Stimulated activated CD4-positive, alpha-beta T cell treated with anti-CD3 and anti-CD28 coated beads, Interleukin-2, amount 100 ng/mL, for 24 hours (primary cell): ENCODE data around the gene OPA1.

Experiments used
- DNase-seq, 2 donors: peaks; one replicate each; pipeline ENCODE4 v3.0.0-alpha.2; 2020

The OPA1 gene

DNA sequence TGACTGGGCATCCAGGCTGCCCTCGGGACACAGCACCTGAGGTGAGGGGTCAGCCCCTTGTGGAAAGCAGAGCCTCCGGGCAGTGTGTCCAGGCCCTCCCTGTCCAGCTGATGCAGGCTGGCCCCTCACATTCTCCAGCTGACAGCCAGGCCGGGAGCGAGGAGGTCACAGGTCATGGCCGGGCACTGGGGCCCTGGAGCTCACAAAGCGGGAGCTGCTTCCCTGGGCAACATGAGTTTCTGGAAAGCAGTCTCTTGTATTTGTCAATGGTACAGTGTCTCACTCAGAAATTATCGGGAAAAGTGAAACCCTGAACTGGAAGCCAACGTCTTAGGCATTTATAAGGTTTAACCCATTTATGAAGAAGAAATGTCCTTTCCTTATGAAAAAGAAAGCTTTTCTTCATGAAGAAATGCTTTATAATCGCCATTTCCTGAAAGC is 118.5 kb downstream of the OPA1 start:
- DNase-seq = no peak

DNA sequence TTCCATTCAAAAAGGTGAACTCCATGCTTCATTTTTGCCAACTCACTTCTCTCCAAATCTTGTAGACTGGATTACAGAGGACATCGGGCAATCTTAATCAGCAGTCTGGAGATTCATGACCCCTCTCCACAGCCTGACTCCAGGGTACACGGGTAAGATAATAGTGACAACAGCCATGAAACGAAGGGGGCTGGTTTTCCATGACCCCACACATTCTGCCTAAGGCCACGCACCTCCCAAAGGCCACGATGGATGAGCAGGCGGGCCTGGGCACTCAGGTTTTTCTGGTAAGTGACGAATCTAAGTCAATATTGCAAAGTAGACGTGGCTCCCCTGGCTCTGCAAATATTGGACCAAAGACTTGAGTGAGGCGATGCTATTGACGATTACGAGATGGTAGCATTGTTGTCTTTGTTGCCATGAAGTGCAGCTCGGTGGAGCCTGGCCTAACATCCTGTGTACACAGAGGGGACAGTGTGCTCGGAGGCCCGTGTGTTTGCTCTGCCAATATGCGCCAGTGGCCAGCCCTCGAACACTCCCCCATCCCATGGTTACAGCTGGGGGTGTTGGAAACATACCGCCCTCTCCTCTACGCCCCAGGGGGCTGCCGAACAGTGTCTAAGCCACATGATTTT is 119.1 kb downstream of the OPA1 start:
- no peak for DNase-seq

DNA sequence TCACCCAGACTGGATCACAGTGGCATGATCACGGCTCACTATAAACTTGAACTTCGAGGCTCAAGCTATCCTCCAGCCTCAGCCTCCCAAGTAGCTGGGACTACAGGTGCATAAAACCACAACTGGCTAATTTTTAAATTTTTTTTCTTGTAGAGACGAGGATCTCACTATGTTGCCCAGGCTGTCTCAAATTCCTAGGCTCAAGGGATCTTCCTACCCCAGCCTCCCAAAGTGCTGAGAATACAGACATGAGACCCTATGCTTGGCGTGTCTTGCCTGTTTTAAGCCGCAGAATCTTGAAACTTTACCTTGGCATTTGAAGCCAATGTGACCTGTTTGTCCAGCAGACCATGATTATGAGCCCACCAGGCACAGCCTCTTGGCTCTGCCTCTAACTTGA is 119.9 kb downstream of the OPA1 start:
- no peak for DNase-seq

DNA sequence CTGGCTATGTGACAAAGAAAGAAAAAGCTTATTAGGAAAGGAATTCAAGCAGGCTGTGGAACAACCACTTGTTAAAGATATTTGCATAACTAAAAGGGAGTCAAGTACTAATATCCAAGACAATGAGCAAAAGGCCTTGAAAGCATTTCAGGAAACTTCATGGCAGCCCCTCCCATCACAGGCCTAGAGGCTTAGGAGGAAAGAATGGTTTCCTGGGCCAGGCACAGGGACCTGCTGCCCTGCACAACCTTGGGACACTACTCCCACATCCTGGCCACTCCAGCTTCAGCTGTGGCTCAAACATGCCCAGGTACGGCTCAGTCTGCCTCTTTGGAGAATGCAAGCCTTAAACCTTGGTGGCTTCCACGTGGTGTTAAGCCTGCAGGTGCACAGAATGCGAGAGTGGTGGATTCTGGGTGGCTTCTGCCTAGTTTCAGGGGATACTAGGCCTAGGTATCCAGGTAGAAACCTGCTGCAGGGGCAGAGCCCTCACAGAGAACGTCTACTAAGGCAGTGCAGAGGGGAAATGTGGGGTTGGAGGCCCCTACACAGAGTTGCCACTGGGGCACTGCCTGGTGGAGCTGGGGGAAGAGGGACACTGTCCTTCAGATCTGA is 121.6 kb downstream of the OPA1 start:
- DNase-seq = no peak

DNA sequence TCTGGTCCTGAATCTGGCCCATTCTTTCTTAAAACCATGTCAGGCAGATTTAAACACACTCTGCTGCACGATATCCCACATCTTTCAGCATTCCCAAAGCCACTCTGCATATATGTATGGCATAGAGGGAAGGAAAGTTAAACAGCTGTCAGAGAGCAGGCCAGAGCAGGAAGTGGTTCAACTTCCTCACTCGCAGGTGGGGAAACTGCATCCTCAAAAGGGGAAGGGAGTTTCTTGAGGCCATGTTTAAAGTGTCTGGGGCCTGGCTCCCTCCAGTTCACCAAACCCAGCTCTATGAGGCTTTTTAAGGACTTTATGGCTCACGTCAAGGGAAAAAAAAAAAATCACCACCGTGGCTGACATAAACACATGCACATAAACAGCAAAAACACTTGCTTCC is 123.1 kb downstream of the OPA1 start:
- no peak for DNase-seq

DNA sequence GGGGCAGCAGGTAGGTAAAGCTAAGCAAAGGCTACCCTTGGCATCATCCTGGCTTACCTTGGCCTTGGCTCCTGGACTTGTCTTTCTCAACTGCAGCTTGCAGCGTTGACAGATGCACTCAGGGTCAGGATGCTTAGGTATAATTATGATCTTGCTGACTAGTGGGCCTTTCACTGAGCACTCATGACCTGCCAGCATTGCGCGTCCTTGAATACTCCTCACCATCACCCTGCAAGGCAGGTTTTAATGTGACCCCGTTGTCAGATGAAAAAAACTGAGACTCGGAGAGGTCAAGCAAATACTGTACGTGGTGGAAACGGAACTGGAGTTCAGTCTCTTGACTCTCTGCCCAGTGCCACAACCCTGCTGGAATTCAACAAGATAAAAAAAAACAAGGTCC is 126.7 kb downstream of the OPA1 start:
- no peak for DNase-seq

DNA sequence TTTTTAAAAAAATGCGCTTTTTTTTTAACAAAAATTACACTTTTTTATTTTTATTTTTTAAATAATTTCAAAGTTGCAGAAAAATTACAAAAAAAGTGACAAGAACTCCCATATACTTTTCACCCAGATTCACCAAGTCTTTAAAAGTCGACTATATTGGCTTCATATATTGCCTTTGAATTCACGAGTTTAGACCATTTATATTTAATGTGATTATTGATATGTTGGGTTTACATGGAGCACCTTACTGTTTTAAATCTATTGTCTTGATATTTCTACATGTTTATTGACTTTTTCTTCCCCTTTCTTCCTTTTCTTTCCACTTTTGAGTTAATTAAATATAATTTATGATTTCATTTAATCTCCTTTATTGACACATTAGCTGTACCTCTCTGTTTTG is 127.2 kb downstream of the OPA1 start:
- no peak for DNase-seq

DNA sequence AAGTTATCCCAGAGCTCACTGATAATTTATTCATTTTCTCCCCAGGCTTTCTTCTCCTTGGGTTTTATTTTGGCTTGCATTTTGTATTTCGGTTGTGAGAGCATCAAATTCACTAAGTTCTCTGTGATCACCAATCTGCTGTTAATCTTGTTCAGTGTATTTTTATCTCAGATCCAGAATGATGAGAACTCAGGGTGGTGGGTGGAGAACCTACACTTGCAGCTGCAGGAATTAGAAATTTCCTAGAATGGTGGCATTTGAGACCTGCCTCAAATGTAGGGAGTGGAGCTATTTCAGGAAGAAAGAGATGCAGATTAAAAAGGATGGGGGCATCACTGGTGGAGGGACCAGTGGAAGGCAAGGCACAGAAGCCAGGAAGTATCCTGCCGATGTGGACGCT is 129.6 kb downstream of the OPA1 start:
- DNase-seq = no peak

DNA sequence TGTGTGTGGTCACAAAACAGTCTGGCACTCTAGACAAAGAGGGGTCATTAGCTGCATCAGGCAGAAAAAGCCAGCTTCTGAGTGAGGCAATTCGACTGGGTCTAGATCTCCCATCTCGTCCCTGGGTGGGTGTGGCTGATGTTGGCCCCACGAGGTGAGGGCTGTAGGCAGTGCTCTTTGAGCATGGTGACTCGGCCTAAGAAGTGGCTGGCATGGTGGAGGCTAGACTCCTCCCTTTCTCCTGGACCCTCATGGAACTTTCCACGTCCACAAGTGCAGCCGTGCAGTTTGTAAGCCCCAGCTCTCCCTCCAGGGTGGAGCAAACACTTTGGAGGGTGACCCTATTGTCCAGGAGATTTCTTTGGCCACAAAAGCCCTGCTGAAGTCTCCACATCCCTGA is 134.1 kb downstream of the OPA1 start:
- no peak for DNase-seq

DNA sequence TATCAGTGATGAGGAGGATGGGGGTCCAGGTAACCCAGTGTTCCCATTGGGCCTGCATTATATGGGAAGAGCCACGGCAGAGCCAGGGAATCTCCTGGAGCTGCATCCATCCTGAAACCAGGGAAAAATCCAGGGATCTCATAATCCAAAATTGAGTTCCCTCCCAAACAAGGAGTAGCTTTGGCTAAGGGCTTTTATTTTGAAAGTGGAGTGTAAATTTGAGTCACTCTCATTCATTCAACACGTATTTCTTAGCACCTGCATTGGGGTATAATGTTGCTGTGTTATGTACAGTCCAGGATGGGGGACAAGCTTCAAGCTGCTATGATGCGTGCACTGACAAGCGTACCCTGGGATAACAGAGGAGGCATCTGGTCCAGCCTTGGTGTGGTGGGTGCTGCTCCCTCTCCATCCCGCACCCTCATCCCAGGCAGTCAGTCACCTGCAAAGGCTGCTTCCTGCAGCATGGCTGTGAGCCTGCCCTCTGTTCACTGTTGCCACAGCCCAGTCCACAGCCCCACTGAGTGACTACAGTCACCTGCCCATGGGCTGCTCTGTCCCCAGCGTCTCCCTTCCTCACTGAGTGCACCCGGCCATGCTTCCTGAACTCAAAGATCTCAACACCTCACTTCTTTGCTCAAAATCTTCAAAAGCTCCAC is 135.6 kb downstream of the OPA1 start:
- DNase-seq = no peak

DNA sequence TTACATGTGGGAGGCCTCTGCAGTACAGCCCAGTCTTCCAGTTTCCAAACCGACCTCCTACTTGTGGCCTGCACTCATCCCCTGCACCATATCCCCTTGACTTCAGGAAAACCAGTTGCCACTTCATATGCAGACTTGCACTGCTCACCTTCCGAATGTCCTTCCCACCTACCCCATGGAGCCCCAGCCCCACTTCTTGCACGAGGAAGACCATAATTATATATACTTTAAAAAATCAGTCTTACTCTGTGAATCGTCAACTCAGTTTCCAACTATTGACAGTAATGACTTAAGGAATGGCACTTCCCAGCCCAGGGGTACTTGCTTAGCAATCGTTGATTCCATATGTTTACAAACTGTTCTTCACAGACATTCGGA is 136.1 kb downstream of the OPA1 start:
- DNase-seq = no peak

DNA sequence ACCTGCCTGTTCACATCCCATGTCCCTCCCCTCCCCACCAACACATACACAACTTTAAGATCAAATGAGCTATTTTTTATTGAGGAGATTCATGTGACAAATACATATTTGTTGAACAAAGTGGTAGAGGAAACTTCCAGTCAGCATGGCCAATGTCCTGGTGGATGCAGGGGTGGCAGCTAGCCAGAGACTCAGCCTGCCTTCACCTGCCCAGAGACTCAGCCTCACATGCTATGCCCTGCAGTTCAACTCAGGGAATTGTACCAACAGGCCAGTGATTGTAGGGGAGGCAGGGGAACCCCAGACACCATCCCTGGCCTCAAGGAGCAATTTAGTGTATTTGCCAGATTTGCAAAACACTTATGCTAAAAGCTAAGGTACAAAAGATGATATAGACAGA is 136.6 kb downstream of the OPA1 start:
- no peak for DNase-seq

DNA sequence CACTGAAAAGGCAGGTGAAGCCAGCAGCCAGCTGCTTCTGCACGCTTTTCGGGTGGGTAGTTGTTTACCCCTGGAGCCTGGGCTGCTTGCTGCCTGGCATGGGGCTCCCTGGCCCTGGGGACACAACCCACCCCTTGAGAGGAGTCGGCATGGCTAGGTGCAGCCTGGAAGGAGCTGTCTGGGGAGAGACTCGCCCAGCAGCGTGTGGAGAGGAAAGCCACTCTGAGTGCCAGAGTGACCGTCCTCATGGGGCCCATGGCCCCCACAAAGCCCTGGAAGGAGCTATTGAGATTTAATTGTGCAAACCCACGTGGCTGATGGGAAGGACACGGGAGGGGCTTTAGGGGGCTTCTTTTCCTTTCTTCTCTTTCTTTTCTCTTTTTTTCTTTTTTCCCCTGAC is 137.5 kb downstream of the OPA1 start:
- no peak for DNase-seq

DNA sequence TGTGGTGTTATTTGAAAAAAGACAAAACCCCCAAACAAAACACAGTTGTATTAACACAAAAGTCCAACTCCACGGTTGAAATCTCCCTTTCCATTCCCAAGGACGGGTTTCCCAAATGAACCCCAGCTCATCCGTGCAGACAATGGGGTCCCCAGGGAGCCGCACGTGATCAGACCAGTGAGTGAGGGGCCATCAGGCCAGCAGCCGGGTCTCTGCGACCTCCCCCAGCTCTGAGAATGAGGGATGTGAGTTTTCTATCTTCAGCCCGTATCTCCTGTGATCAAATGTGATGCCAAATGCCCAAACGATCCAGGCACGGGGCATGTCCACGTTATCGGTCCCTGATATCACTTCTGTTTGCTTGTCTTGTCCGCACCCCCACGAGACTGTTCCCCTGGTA is 138.0 kb downstream of the OPA1 start:
- DNase-seq = no peak

DNA sequence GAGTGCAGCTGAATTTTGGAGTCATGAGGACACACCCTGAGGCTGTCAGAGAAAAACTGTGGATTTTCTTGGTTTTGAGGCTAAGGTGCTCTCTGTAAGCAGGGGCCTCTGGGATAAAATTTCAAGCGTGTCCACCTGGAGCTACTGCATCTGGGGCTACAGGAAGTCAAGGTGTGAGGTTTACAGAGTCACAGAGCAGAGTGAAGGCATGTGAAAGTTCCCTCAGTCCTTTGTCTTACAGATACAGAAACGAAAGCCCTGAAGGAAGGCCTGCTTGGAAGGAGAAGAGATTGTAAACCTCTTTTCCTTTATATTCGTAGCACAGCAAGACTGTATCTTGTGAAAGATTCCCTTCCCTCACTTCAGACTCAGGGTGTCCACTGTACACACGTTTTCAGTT is 138.6 kb downstream of the OPA1 start:
- DNase-seq = no peak

DNA sequence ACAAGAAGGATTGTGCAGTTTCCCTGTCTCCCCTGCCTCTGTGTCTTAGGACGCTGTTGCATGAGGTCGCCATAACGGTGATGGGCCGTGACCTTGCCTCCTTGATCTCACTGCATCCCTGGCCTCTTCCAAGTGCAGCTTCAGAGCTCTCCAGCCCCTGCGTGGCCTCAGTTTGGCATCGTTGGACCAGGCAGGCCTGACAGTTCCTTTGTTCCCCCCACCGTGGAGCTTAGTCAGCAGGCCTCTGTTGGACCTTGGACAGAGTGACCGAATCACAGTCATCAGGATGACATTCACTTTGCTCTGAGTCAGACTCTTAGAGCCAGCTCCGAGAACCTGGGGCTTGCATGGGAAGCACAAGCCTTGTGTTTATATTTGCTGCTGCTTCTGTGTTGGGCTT is 139.4 kb downstream of the OPA1 start:
- no peak for DNase-seq

DNA sequence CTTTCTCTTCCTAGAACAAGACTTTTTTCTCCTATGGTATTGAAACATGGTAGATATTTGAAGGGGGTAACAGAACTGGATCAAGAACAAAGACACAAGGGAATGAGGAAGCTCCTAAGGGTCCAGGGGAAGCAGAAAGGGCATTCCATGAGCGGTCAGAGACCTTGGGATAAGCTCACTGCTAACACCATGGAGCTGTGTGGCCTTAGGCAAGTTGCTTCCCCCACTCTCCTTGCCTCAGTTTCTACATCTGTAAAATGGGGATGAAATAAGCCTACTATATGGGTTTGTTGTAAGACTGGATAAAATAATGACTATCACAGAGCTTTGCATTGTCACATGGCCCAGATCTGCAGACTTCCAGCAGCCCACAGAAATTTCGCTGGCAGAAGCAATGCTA is 139.8 kb downstream of the OPA1 start:
- no peak for DNase-seq

DNA sequence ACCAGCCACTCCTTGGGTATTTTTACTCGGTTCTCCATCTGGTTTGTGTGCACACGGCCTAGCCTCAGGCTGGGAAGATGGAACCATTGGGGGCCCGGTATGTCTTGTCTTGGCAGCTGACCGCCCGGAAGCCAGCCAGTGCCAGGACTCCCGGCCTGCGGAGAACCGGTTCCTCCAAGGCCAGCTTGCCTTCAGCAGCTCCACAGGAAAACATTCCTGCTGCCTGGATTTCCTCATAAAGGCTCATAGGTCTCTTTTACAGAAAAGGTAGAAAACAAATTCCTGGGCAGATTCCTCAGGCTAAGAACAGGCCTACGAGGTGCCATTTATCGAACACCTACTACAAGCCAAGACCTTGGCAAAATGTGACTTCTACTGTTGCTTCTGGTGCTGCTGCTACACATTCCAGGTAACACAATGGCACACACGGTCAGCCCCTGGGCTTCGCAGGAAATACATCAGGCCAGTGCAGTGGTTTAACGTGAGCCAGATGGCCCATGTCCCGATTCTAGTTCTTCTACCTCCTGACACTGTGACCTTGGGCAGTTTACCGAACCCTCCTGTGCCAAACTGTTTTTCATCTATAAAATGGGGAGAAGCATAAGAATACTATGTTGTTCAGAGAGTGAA is 141.8 kb downstream of the OPA1 start:
- DNase-seq = no peak

DNA sequence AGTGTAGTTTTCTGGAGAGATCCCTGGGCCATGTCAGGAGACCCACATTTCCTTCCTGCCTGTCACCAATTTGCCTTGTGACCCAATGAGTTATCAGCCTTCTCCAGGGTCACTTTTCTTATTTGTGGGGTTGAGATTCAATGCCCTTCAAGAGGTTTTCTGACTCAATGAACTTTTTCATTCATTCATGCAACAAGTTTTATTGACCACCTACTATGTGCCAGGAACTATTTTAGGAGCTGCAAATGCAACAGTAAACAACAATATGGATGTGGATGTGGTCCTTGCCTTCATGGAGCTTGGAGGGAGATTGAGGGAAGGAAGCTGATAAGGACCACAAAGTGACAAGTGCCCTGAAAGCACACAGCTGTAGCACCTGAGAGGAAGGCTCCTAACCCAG is 142.8 kb downstream of the OPA1 start:
- no peak for DNase-seq

DNA sequence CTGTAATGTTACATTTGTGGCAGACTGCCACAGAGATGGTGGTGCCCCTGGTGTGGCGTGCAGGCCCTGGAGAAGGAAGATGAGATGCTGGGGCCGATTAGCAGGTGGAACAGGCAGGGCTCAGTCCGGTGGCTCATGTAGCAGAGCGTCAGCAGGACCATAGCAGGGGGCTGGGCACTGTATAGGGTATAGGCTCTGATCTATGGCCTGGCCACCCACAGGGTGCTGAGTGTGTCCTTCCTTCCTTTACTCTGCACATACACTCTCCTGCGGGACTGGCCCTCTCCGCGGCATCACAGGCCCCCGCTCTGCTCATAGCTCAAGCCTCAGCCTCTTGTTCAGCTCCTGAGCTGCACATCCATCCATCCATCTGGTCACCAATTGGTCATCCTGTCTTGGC is 143.6 kb downstream of the OPA1 start:
- DNase-seq = no peak

DNA sequence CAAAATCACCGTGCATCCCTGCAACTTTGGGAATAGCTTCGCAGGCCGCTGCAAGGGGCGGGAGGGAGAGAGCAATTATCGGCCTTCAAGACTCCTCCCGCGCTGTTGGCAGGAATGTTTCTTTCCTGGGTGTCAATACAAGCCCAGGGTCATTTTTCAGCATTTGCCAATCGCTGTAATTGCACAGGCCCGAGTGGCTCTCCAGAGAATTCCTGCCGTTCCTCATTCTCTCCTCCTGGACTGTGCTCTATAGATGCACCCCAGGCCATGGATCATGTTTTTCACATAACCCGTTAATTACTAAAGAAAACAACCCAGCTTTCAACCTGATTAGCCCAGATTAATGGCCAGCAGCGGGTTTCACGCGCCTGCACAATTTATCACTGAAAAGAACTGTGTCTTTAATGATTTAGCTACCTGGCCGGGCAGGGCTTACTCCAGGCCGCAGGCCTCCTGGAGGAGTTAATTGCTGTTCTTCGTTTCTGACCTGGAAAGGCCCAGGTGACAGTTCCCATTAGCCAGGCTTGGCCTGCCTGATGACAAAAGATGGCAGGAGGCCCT is 144.3 kb downstream of the OPA1 start:
- DNase-seq = no peak

DNA sequence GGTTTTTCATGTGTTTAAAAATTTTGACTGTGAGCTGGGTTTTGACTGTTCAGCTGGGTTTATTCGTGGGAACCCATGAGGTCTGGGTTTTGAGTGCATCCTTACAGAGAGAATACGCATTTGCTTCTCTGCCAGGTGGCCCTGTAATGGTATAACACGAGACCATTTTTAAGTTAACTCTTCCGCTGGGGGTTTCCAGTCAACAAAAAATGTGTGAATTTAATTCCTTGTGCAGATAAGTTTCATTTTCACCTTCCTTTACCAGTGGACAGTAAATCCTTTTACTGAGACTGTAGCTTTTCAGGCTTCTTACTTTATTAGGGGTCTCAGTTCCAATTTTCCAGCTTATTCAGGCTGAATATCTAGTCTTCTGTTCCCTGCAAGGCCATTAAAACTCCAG is 149.6 kb downstream of the OPA1 start:
- no peak for DNase-seq

DNA sequence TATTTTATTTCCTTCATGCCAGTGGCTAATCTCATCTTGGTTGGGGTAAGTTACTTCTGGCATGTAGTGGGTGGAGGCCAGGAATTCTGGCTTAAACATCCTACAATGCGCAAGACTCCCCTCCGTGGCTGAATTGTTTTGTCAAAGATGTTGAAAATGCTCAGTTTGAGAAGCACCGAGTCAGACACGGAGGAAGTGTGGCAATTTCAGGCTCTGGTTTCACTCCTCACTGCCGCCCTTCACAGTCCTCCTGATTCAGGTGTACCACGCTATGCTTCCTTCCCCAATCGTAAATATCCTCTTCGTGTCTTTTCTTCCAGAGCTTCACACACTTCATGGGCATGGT is 150.7 kb downstream of the OPA1 start:
- peak in 1 of 2 donors; percentile 5 for DNase-seq
